NCI-H1436 (cell line): ENCODE measurements around the gene ADGRV1.

Experiments used
- DNase-seq: peaks from one replicate; lab custom pipeline; 2025; lab: John Stamatoyannopoulos, UW

ADGRV1 gene

GRCh38 chr5:91200692-91201091 lies 642.1 kb downstream of the ADGRV1 start:
- DNase-seq = no peak

DNA sequence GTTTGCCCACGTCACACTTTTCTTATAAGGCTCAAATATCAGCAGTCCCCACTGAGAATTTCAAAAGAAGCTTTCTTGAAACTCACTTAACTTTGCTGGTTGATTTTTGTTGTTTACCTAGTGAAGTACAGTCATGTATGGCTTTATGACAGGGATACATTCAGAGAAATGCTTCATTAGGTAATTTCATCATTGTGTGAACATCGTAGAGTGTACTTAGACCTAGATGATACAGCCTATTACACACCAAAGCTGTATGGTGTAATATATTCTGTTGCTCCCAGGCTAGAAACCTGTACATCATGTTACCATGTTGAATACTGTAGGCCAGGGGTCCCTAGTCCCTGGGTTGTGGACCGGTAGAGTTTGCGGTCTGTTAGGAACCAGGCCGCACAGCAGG lies 647.5 kb downstream of the ADGRV1 start:
- no peak for DNase-seq

DNA sequence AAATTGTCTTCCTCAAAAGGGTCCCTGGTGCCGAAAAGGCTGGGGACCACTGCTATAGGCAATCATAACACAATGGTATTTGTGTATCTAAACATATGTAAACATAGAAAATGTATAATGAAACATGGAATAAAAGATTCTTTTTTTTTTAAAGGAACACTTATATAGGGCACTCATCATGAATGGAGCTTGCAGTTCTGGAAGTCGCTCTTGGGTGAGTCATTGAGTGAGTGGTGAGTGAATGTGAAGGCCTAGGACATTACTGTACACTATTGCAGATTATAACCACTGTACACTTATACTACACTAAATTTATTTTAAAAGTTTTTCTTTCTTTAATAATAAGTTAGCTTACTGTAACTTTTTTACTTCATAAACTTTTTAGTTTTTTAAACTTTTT lies 648.1 kb downstream of the ADGRV1 start:
- no peak for DNase-seq

DNA sequence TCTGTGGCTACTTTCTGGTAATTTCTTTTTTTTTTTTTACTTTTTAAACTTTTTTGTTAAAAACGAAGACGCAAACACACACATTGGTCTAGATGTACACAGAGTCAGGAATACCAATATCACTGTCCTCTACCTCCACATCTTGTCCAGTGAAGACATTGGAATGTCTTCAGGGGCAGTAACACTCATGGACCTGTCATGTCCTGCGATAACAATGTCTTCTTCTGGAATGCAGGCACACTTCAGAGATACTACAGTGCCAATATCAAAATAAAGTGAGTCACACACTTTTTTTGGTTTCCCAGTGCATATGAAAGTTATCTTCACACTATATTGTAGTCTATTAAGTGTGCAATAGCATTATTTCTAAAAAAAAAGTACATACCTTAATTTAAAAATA lies 648.7 kb downstream of the ADGRV1 start:
- DNase-seq = no peak

DNA sequence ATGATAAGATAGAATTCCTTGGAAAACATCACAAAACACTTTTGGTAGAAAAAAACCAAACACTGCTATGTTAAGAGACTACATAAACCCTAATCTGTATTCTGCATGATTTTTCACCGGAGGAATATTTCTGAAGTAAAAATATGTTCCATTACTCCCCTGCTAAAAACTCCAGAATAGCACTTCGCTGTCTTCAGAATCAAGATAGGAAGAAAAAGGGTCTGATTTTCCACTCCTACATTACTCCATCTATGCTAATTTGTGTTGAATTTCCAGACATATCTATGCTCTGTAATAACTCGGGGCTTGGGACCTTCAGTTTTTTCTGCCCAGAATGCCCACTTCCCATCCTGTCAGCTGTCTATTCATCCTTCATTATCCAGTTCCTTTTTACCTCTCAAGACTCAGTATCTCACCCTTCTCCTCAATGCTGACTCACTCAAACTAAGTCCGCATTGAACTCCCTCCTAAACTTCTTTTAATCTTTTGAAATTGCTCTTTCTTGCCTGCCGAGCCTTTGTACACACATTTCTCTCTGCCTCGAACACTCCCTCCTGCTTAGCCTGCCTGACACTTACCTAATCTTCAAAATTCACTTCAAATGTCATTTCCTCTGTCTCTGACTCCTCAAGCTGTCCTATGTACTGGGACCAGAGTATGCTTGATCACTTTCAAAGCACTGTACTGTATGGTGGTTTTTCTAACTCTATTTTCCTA lies 653.6 kb downstream of the ADGRV1 start:
- DNase-seq = no peak

DNA sequence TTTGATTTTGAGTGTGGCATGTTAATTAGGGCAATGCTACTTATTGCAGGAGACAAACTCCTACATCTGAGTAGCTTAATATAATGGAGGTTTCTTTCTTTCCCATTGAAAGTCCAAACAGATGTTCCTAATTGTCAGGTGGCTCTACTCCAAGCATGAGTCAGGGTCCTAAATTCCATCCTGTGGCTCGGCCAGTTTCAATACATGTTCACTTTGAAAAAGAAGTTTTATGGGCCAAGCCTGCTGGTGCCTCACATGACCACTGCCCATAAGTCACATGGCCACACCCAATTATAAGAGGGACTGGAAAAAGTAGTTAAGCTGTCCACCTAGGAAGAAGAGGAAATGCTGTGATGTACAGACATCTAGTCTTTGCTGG lies 654.1 kb downstream of the ADGRV1 start:
- DNase-seq = no peak
